HepG2 (cell line): ENCODE measurements around the gene GPC3. TPM values are rescaled to one million over a fixed set of nuclear protein-coding genes. Genes with fewer than 3 reads are reported as not detected.

Source experiments
- ATAC-seq: fragments of 200-7000 bp; cut with Tn5 transposase; 3 replicates; pipeline ENCODE4 v1.9.1; 2020; ENCODE audit warnings: mild to moderate bottlenecking, moderate library complexity
- BruUV-seq: library from RNA; stranded (reverse); fragments of 400-500 nt; replicated peaks from 2 replicates; lab custom pipeline; 2021; lab: Mats Ljungman, UMichigan
- CTCF ChIA-PET: fragments of 300-600 bp; formaldehyde crosslinking; extraction: SDS; loops from one replicate; lab custom pipeline; 2021; ENCODE audit warnings: low total read pairs, inconsistent platforms, low intra/inter-chr PET ratio; lab: Yijun Ruan, JAX
- POLR2A ChIA-PET: fragments of 350-600 bp; sonication (Branson Sonifier 250); formaldehyde crosslinking; loops from one replicate; lab custom pipeline; 2020; ENCODE audit warnings: antibody characterized with exemption, inconsistent platforms; lab: Yijun Ruan, JAX
- DNase-seq: peaks from one replicate; pipeline ENCODE4 v3.0.0-alpha.2; 2015; ENCODE audit warnings: low spot score
- FAIRE-seq: peaks from 3 replicates; lab custom pipeline; 2011; peaks lifted over from hg19 to GRCh38; lab: Jason Lieb, UNC
- H2AFZ ChIP-seq: one replicate; pipeline ENCODE4 v1.6.1; 2011; ENCODE audit warnings: low read length, inconsistent platforms
- H3K27ac ChIP-seq: fragments of 300-600 bp; 3 replicates; pipeline ENCODE4 v1.8.0; 2011; ENCODE audit warnings: mixed run types, mild to moderate bottlenecking, mixed read lengths, low read length, inconsistent platforms; ENCODE audit not compliant: insufficient read depth; ENCODE audit errors: extremely low read length
- H3K27me3 ChIP-seq, 2 experiments: fragments of 200-600 bp in 1 of 2; 2 replicates in 1 of 2; 3 replicates in 1 of 2; pipeline versions ENCODE4 v1.6.0 to v1.8.0; 2011; ENCODE audit warnings: low read length in 2 of 2, mild to moderate bottlenecking in 2 of 2, moderate library complexity in 2 of 2, inconsistent platforms in 1 of 2; ENCODE audit not compliant: insufficient read depth in 2 of 2, control insufficient read depth in 1 of 2
- H3K36me3 ChIP-seq, 2 experiments: fragments of 200-600 bp in 1 of 2; replicated peaks in 1 of 2; 2 replicates in 1 of 2; 3 replicates in 1 of 2; pipeline versions ENCODE4 v1.5.1 to v1.8.0; 2011; ENCODE audit warnings: low read length in 2 of 2, inconsistent platforms in 1 of 2; ENCODE audit not compliant: insufficient read depth in 2 of 2, control insufficient read depth in 1 of 2
- H3K4me1 ChIP-seq: 2 replicates; pipeline ENCODE4 v1.5.1; 2012; ENCODE audit warnings: low read length, inconsistent platforms; ENCODE audit not compliant: insufficient read depth
- H3K4me2 ChIP-seq: 2 replicates; pipeline ENCODE4 v1.6.0; 2011; ENCODE audit warnings: low read depth, low read length, inconsistent platforms
- H3K4me3 ChIP-seq, 3 experiments: fragments of 200-600 bp in 1 of 3; sonication (generic), shearing (Covaris generic) in 1 of 3; replicated peaks in 1 of 3; 2 replicates each; pipeline ENCODE4 v1.5.1; 2011 to 2016; ENCODE audit warnings: low read length in 3 of 3, inconsistent platforms in 2 of 3, low read depth in 2 of 3, mild to moderate bottlenecking in 2 of 3, control low read depth in 1 of 3, mixed read lengths in 1 of 3; ENCODE audit not compliant: insufficient read depth in 1 of 3
- H3K79me2 ChIP-seq: one replicate; pipeline ENCODE4 v1.6.1; 2011; ENCODE audit warnings: low read length, inconsistent platforms; ENCODE audit not compliant: insufficient read depth
- H3K9ac ChIP-seq: 2 replicates; pipeline ENCODE4 v1.6.0; 2011; ENCODE audit warnings: mild to moderate bottlenecking, low read depth, low read length, inconsistent platforms; ENCODE audit not compliant: insufficient read depth
- H3K9me3 ChIP-seq: 2 replicates; pipeline ENCODE4 v1.5.1; 2012; ENCODE audit warnings: mild to moderate bottlenecking, low read length
- H4K20me1 ChIP-seq: 2 replicates; pipeline ENCODE4 v1.6.0; 2011; ENCODE audit warnings: inconsistent platforms, mild to moderate bottlenecking, low read length, moderate library complexity; ENCODE audit not compliant: insufficient read depth
- ADNP ChIP-seq: sonication (generic); formaldehyde crosslinking; IDR thresholded peaks from 2 replicates; pipeline ENCODE4 v1.4.0; 2020; ENCODE audit warnings: missing genetic modification reagents
- IKZF4 ChIP-seq: sonication (generic); formaldehyde crosslinking; IDR thresholded peaks from 2 replicates; pipeline ENCODE4 v1.5.1; 2020; ENCODE audit warnings: borderline replicate concordance, mild to moderate bottlenecking, low read depth, missing genetic modification reagents; ENCODE audit errors: not compliant biosample characterization
- RBFOX2 ChIP-seq: fragments of 200-400 bp; formaldehyde crosslinking; IDR thresholded peaks from 2 replicates; pipeline ENCODE4 v1.6.1; 2017; ENCODE audit warnings: low read depth, mild to moderate bottlenecking, low read length
- RBM22 ChIP-seq: fragments of 200-400 bp; formaldehyde crosslinking; optimal IDR thresholded peaks from 2 replicates; pipeline ENCODE3; 2017; ENCODE audit warnings: mild to moderate bottlenecking, low read length, moderate library complexity
- RFXAP ChIP-seq: sonication (generic); formaldehyde crosslinking; IDR thresholded peaks from 2 replicates; pipeline ENCODE4 v1.4.0; 2020; ENCODE audit warnings: missing genetic modification reagents, borderline replicate concordance
- ZNF30 ChIP-seq: sonication (generic); formaldehyde crosslinking; IDR thresholded peaks from 2 replicates; pipeline ENCODE4 v1.5.0; 2020; ENCODE audit warnings: mild to moderate bottlenecking, missing genetic modification reagents
- ZNF530 ChIP-seq: sonication (generic); formaldehyde crosslinking; IDR thresholded peaks from 2 replicates; pipeline ENCODE4 v1.5.0; 2020; ENCODE audit warnings: low read depth, mild to moderate bottlenecking, missing genetic modification reagents
- WGBS: methylation state at CpG from one replicate; pipeline ENCODE4 v1.1.6; 2017; ENCODE audit warnings: low lambda C conversion rate; 5-methylcytosine and 5-hydroxymethylcytosine counted together
- in situ Hi-C: cut with HindIII; loops from 2 replicates; pipeline ENCODE4 v1.10.0; 2017; ENCODE audit warnings: low pct_unique_long_range_greater_than_20kb; ENCODE audit not compliant: extremely low pct_ligation_motif_present
- intact Hi-C: fragments of 100-400 bp; cut with micrococcal nuclease; formaldehyde crosslinking; loops from one replicate; pipeline ENCODE4 v1.10.0; 2022; ENCODE audit not compliant: unreplicated experiment
- polyA plus RNA-seq, 8 experiments: library from polyadenylated mRNA; depleted of rRNA in 3 of 8; stranded (reverse) in 7 of 8; unstranded in 1 of 8; fragments of >200 nt; fragmentation: Illumina TruSeq in 4 of 8; extraction: Trizol in 4 of 8; gene quantifications; 2 replicates each; pipeline versions ENCODE4 v1.2.1 to v1.2.3, GENCODE V29; 2011 to 2016; ENCODE audit warnings: low read depth in 4 of 8, missing spikeins in 1 of 8, mixed read lengths in 1 of 8; ENCODE audit not compliant: insufficient read depth in 1 of 8
- total RNA-seq, 5 experiments: library from RNA; depleted of rRNA; stranded (reverse); fragments of >200 nt; fragmentation: Illumina TruSeq; extraction: Trizol; gene quantifications; 2 replicates each; pipeline ENCODE4 v1.2.3, GENCODE V29; 2016; ENCODE audit warnings: low read depth in 1 of 5
- TF ChIP-seq, protein P1 (sequence below): sonication (generic); formaldehyde crosslinking; IDR thresholded peaks from 2 replicates; pipeline ENCODE4 v1.4.0; 2020; ENCODE audit warnings: missing genetic modification reagents, borderline replicate concordance
- TF ChIP-seq, protein P2 (sequence below): sonication (generic); formaldehyde crosslinking; IDR thresholded peaks from 2 replicates; pipeline ENCODE4 v1.4.0; 2020; ENCODE audit warnings: missing genetic modification reagents
- TF ChIP-seq, protein P3 (sequence below): sonication (generic); formaldehyde crosslinking; IDR thresholded peaks from 2 replicates; pipeline ENCODE4 v1.4.0; 2020; ENCODE audit warnings: mild to moderate bottlenecking, missing genetic modification reagents, borderline replicate concordance

Gene GPC3
- total and polyA plus RNA-seq, 2 of the 13 experiments (the other 11 are each of a cell fraction or from before 2014, with no cell fraction given) = 1,799 to 3,263 TPM

- ChIA-PET POLR2A (interaction anchor here (1.3 to 3.2 kb wide), 6 partner anchors 10 to 55 kb away, joined by 3 to 25 read pairs (median 4); partner anchors contain the start of gene GPC3), CTCF (no interaction called here)
- H3K4me2 ChIP-seq = peak overlapping the region; percentile 80
- H3K27me3 ChIP-seq = no peaks in the 10 kb centered on the region
- FAIRE-seq (no peak), DNase-seq (no peak), ATAC-seq (no peak)
- H3K4me1 ChIP-seq = peaks cover 96% of the 10 kb centered on the region
- no peaks in the 10 kb centered on the region for H3K9me3 ChIP-seq
- in situ Hi-C loops (no loop called here), intact Hi-C loops (no loop called here)
- no peak overlapping the region for H2AFZ ChIP-seq
- H3K9ac ChIP-seq = no peak overlapping the region
- WGBS = 54% methylated on average over 3 of the region's 3 CpGs
- peak overlapping the region; percentile 44 for H3K27ac ChIP-seq
- H3K36me3 ChIP-seq = peaks cover 3 to 34% of the 10 kb centered on the region in 2 experiments; a peak in 4 of 5 replicates
- peaks cover 92% of the 10 kb centered on the region for H4K20me1 ChIP-seq
- BruUV-seq = no TSS peak
- H3K79me2 ChIP-seq = peaks cover 97% of the 10 kb centered on the region
- H3K4me3 ChIP-seq = 0 out of 6 replicates have a peak overlapping the region, but pooled peaks of 1 of the 3 experiments have one; percentile 12
- TF ChIP-seq IKZF4 (CRISPR knock-in tag) (no peak), ADNP (CRISPR knock-in tag) (no peak), RFXAP (no peak), ZNF30 (CRISPR knock-in tag) (no peak), RBM22 (peak; percentile 92), RBFOX2 (0 out of 2 replicates have a peak, but pooled peaks have one; percentile 30), ZNF530 (CRISPR knock-in tag) (no peak)
- TF ChIP-seq, protein P1, sequence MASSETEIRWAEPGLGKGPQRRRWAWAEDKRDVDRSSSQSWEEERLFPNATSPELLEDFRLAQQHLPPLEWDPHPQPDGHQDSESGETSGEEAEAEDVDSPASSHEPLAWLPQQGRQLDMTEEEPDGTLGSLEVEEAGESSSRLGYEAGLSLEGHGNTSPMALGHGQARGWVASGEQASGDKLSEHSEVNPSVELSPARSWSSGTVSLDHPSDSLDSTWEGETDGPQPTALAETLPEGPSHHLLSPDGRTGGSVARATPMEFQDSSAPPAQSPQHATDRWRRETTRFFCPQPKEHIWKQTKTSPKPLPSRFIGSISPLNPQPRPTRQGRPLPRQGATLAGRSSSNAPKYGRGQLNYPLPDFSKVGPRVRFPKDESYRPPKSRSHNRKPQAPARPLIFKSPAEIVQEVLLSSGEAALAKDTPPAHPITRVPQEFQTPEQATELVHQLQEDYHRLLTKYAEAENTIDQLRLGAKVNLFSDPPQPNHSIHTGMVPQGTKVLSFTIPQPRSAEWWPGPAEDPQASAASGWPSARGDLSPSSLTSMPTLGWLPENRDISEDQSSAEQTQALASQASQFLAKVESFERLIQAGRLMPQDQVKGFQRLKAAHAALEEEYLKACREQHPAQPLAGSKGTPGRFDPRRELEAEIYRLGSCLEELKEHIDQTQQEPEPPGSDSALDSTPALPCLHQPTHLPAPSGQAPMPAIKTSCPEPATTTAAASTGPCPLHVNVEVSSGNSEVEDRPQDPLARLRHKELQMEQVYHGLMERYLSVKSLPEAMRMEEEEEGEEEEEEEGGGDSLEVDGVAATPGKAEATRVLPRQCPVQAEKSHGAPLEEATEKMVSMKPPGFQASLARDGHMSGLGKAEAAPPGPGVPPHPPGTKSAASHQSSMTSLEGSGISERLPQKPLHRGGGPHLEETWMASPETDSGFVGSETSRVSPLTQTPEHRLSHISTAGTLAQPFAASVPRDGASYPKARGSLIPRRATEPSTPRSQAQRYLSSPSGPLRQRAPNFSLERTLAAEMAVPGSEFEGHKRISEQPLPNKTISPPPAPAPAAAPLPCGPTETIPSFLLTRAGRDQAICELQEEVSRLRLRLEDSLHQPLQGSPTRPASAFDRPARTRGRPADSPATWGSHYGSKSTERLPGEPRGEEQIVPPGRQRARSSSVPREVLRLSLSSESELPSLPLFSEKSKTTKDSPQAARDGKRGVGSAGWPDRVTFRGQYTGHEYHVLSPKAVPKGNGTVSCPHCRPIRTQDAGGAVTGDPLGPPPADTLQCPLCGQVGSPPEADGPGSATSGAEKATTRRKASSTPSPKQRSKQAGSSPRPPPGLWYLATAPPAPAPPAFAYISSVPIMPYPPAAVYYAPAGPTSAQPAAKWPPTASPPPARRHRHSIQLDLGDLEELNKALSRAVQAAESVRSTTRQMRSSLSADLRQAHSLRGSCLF (CRISPR knock-in tag) = no peak
- TF ChIP-seq, protein P2, sequence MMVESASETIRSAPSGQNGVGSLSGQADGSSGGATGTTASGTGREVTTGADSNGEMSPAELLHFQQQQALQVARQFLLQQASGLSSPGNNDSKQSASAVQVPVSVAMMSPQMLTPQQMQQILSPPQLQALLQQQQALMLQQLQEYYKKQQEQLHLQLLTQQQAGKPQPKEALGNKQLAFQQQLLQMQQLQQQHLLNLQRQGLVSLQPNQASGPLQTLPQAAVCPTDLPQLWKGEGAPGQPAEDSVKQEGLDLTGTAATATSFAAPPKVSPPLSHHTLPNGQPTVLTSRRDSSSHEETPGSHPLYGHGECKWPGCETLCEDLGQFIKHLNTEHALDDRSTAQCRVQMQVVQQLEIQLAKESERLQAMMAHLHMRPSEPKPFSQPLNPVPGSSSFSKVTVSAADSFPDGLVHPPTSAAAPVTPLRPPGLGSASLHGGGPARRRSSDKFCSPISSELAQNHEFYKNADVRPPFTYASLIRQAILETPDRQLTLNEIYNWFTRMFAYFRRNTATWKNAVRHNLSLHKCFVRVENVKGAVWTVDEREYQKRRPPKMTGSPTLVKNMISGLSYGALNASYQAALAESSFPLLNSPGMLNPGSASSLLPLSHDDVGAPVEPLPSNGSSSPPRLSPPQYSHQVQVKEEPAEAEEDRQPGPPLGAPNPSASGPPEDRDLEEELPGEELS (CRISPR knock-in tag) = no peak
- TF ChIP-seq, protein P3, sequence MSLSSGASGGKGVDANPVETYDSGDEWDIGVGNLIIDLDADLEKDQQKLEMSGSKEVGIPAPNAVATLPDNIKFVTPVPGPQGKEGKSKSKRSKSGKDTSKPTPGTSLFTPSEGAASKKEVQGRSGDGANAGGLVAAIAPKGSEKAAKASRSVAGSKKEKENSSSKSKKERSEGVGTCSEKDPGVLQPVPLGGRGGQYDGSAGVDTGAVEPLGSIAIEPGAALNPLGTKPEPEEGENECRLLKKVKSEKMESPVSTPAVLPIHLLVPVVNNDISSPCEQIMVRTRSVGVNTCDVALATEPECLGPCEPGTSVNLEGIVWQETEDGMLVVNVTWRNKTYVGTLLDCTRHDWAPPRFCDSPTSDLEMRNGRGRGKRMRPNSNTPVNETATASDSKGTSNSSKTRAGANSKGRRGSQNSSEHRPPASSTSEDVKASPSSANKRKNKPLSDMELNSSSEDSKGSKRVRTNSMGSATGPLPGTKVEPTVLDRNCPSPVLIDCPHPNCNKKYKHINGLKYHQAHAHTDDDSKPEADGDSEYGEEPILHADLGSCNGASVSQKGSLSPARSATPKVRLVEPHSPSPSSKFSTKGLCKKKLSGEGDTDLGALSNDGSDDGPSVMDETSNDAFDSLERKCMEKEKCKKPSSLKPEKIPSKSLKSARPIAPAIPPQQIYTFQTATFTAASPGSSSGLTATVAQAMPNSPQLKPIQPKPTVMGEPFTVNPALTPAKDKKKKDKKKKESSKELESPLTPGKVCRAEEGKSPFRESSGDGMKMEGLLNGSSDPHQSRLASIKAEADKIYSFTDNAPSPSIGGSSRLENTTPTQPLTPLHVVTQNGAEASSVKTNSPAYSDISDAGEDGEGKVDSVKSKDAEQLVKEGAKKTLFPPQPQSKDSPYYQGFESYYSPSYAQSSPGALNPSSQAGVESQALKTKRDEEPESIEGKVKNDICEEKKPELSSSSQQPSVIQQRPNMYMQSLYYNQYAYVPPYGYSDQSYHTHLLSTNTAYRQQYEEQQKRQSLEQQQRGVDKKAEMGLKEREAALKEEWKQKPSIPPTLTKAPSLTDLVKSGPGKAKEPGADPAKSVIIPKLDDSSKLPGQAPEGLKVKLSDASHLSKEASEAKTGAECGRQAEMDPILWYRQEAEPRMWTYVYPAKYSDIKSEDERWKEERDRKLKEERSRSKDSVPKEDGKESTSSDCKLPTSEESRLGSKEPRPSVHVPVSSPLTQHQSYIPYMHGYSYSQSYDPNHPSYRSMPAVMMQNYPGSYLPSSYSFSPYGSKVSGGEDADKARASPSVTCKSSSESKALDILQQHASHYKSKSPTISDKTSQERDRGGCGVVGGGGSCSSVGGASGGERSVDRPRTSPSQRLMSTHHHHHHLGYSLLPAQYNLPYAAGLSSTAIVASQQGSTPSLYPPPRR (CRISPR knock-in tag) = no peak
These were observed 13.8 kb downstream of the GPC3 start for GRCh38 chrX:133971586-133971985.
